Heart right ventricle (tissue), 16 donors: Measurements from ENCODE around the gene WWOX. TPM values are rescaled to one million over a fixed set of nuclear protein-coding genes. Genes with fewer than 3 reads are reported as not detected.

Source experiments
- ATAC-seq, 8 donors: fragments of 200-7000 bp; cut with Tn5 transposase; one replicate each; pipeline ENCODE4 v1.9.1; 2020; ENCODE audit warnings: mild to moderate bottlenecking in 8 of 8, moderate library complexity in 8 of 8, moderate number of reproducible peaks in 1 of 8
- DNase-seq, 2 donors: peaks; one replicate each; pipeline ENCODE4 v3.0.0-alpha.2; 2020
- H3K27ac ChIP-seq, 10 donors: fragments of 200-600 bp; sonication (generic) in 2 of 10; one replicate each; pipeline versions ENCODE4 v1.5.0 to v1.8.0; 2020 to 2022; ENCODE audit warnings: mild to moderate bottlenecking in 3 of 10
- H3K27me3 ChIP-seq, 7 donors: fragments of 200-600 bp; one replicate each; pipeline ENCODE4 v1.8.0; 2021 to 2022; ENCODE audit warnings: mild to moderate bottlenecking in 2 of 7
- H3K36me3 ChIP-seq, 9 donors: fragments of 200-600 bp; sonication (generic) in 1 of 9; one replicate each; pipeline versions ENCODE4 v1.5.0 to v1.8.0; 2020 to 2022; ENCODE audit warnings: mild to moderate bottlenecking in 2 of 9
- H3K4me1 ChIP-seq, 9 donors: fragments of 200-600 bp; sonication (generic) in 1 of 9; one replicate each; pipeline versions ENCODE4 v1.5.0 to v1.8.0; 2020 to 2022; ENCODE audit warnings: mild to moderate bottlenecking in 4 of 9
- H3K4me3 ChIP-seq, 10 donors: fragments of 200-600 bp; sonication (generic) in 2 of 10; one replicate each; pipeline versions ENCODE4 v1.5.0 to v1.8.0; 2020 to 2022; ENCODE audit warnings: mild to moderate bottlenecking in 7 of 10, moderate library complexity in 2 of 10
- H3K9me3 ChIP-seq, 11 donors: fragments of 200-600 bp in 10 of 11; sonication (generic) in 2 of 11; one replicate each; pipeline versions ENCODE4 v1.5.0 to v1.8.0; 2013 to 2022; ENCODE audit warnings: mild to moderate bottlenecking in 2 of 11, control low read depth in 1 of 11, moderate library complexity in 1 of 11
- CTCF ChIP-seq, 9 donors: fragments of 200-600 bp; sonication (generic) in 2 of 9; IDR thresholded peaks; one replicate each; pipeline versions ENCODE4 v1.5.0 to v1.8.0; 2021 to 2022; ENCODE audit warnings: antibody characterized with exemption in 9 of 9, mild to moderate bottlenecking in 5 of 9, moderate library complexity in 1 of 9
- WGBS, 2 donors: extraction: QIAGEN DNeasy Blood & Tissue Kit; methylation state at CpG; one replicate each; pipeline ENCODE4 v1.1.7; 2013; ENCODE audit warnings: inconsistent platforms in 1 of 2; 5-methylcytosine and 5-hydroxymethylcytosine counted together
- intact Hi-C, 10 donors: fragments of 100-400 bp; cut with DNase I; formaldehyde crosslinking; loops; one replicate each; pipeline versions ENCODE4 v1.11.1 to v1.14.2; 2022
- polyA plus RNA-seq, 2 donors: library from polyadenylated mRNA; stranded (reverse); fragments of 200-250 nt; gene quantifications; one replicate each; pipeline ENCODE4 v1.2.3, GENCODE V29; 2013
- total RNA-seq, 10 donors: library from RNA; stranded (reverse); fragmentation: NEBNext Ultra II Directional in 3 of 10; extraction: Animal tissue kit (Norgen Biotek cat#: 25700) in 3 of 10; gene quantifications; one replicate each; pipeline versions ENCODE4 v1.2.1 to v1.2.4, GENCODE V29; 2021 to 2023
- donor health status: Arrhythmogenic right ventricular cardiomyopathy.
- donor health status: ischemic (EF 13 %, LVEDD 7.1; RV severe dilation, severe dysfunction).
- donor health status: healthy with polysubstance abuse.
- donor health status: DM: no; HTN: yes; CAD: no.
- donor health status: DM: no; HTN: no; CAD: no.
- donor health status: ischemic (EF 25% LVEDD 6.9; RV normal size, moderate dysfunction).
- donor health status: ischemic (EF 25% LVEDD 5.7; RV mildly dilated, moderate dysfunction).
- donor health status: healthy.
- donor health status: DM: yes; HTN: yes; CAD: no.
- donor health status: Ischemic cardiomyopathy.
- donor health status: ischemic (EF 35%, LVEDD 5.7; RV mildly dilated, moderate dysfunction).
- donor health status: nonischemic (EF 11% LVEDD 7.7; RV severe dilation, severe dysfunction).
- donor health status: DM: yes; HTN: yes; CAD: no.
- donor health status: PGD.
- donor health status: ischemic (EF 29% LVEDD 5.4; RV normal size, mild dysfunction).
- donor health status: nonischemic (EF 23%, LVEDD 6.1; RV moderate dilation, normal function).

Gene WWOX
- total and polyA plus RNA-seq, 12 donors, result 4.9 to 15.0 (median 9.9) TPM

GRCh38 chr16:78386557-78387324 lies 287.3 kb downstream of the WWOX start:
- Histone ChIP-seq H3K27ac (no peak overlapping the region), H3K4me1 (peaks cover 0 to 35% (median 12%) of the 10 kb centered on the region in 9 donors), H3K27me3 (no peaks in the 10 kb centered on the region), H3K4me3 (no peak overlapping the region), H3K9me3 (peaks cover 0 to 2% (median 0%) of the 10 kb centered on the region in 11 donors), H3K36me3 (no peaks in the 10 kb centered on the region)
- 89 to 91% methylated on average over 15 of the region's 15 CpGs for WGBS, 2 donors
- no peak for ATAC-seq
- intact Hi-C loops, result loop anchor here in 1 of 10 donors (5.0 kb wide), 1 partner anchor 269 kb away; no protein-coding TSS in a partner anchor
- no peak for TF ChIP-seq CTCF (IDR thresholded peaks at IDR 0.05)
- DNase-seq, result no peak

GRCh38 chr16:78389009-78389498 lies 289.6 kb downstream of the WWOX start:
- peaks cover 0 to 37% (median 12%) of the 10 kb centered on the region in 9 donors for H3K4me1 ChIP-seq
- H3K27me3 ChIP-seq, result no peaks in the 10 kb centered on the region
- peaks cover 0 to 12% (median 0%) of the 10 kb centered on the region in 11 donors for H3K9me3 ChIP-seq
- intact Hi-C loops, result loop anchor here in 2 of 10 donors (2.0 to 5.0 kb wide), 2 partner anchors 16 to 272 kb away; no protein-coding TSS in a partner anchor
- WGBS, 2 donors, result 48 to 65% methylated on average over 8 of the region's 8 CpGs
- DNase-seq, result no peak
- peak in 4 of 8 donors; percentile 16 to 71 (median 42) for ATAC-seq
- TF ChIP-seq CTCF (IDR thresholded peaks at IDR 0.05), result no peak
- no peaks in the 10 kb centered on the region for H3K36me3 ChIP-seq
- H3K4me3 ChIP-seq, result no peak overlapping the region
- H3K27ac ChIP-seq, result no peak overlapping the region

GRCh38 chr16:78390092-78390491 lies 290.6 kb downstream of the WWOX start:
- Histone ChIP-seq H3K4me1 (peaks cover 0 to 37% (median 12%) of the 10 kb centered on the region in 9 donors), H3K27me3 (no peaks in the 10 kb centered on the region), H3K4me3 (no peak overlapping the region), H3K36me3 (no peaks in the 10 kb centered on the region), H3K9me3 (peaks cover 0 to 12% (median 0%) of the 10 kb centered on the region in 11 donors), H3K27ac (peak overlapping the region in 1 of 10 donors; percentile 17)
- DNase-seq (no peak), ATAC-seq (peak in 7 of 8 donors; percentile 38 to 67 (median 43))
- WGBS, 2 donors, result 39 to 52% methylated on average over 4 of the region's 4 CpGs
- TF ChIP-seq CTCF (IDR thresholded peaks at IDR 0.05), result no peak
- intact Hi-C loops, result no loop called here

GRCh38 chr16:78390508-78391324 lies 291.3 kb downstream of the WWOX start:
- WGBS, 2 donors, result 44 to 55% methylated on average over 7 of the region's 7 CpGs
- Histone ChIP-seq H3K9me3 (peaks cover 0 to 12% (median 0%) of the 10 kb centered on the region in 11 donors), H3K36me3 (no peaks in the 10 kb centered on the region), H3K4me1 (peaks cover 0 to 37% (median 12%) of the 10 kb centered on the region in 9 donors), H3K27ac (peak overlapping the region in 2 of 10 donors; percentile 2 to 17), H3K27me3 (no peaks in the 10 kb centered on the region), H3K4me3 (no peak overlapping the region)
- DNase-seq, result no peak
- peak in 3 of 8 donors; percentile 25 to 41 (median 32) for ATAC-seq
- no peak for TF ChIP-seq CTCF (IDR thresholded peaks at IDR 0.05)
- intact Hi-C loops, result no loop called here
